GM13976 (cell line): ENCODE measurements around the gene DDX10.
A peak's percentile ranks its signal among the peaks of the same experiment; 100 is the strongest.

Experiments
- DNase-seq: peaks from one replicate; pipeline ENCODE4 v3.0.0; 2012; ENCODE audit warnings: low spot score
- in situ Hi-C: fragments of 300-500 bp; cut with MboI; formaldehyde crosslinking; loops from one replicate; pipeline ENCODE4 v1.12.0; 2022; ENCODE audit warnings: low sequenced_read_pairs, mixed read lengths, inconsistent platforms; ENCODE audit not compliant: unreplicated experiment
- TF ChIP-seq, protein P1 (sequence below): IDR thresholded peaks from 2 replicates; pipeline ENCODE4 v1.5.1; 2012; ENCODE audit warnings: borderline replicate concordance, mild to moderate bottlenecking; ENCODE audit not compliant: insufficient read depth; ENCODE audit errors: extremely low read depth, missing control alignments, control extremely low read depth

Gene DDX10

GRCh38 chr11:108624196-108624925 lies 40.5 kb upstream of the DDX10 start:
- in situ Hi-C loops, result no loop called here
- TF ChIP-seq, protein P1, sequence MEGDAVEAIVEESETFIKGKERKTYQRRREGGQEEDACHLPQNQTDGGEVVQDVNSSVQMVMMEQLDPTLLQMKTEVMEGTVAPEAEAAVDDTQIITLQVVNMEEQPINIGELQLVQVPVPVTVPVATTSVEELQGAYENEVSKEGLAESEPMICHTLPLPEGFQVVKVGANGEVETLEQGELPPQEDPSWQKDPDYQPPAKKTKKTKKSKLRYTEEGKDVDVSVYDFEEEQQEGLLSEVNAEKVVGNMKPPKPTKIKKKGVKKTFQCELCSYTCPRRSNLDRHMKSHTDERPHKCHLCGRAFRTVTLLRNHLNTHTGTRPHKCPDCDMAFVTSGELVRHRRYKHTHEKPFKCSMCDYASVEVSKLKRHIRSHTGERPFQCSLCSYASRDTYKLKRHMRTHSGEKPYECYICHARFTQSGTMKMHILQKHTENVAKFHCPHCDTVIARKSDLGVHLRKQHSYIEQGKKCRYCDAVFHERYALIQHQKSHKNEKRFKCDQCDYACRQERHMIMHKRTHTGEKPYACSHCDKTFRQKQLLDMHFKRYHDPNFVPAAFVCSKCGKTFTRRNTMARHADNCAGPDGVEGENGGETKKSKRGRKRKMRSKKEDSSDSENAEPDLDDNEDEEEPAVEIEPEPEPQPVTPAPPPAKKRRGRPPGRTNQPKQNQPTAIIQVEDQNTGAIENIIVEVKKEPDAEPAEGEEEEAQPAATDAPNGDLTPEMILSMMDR, result no peak
- peak; percentile 26 for DNase-seq

GRCh38 chr11:108628326-108628725 lies 36.5 kb upstream of the DDX10 start:
- TF ChIP-seq, protein P1, result no peak
- DNase-seq, result no peak
- in situ Hi-C loops, result loop anchor here (25.0 kb wide), 1 partner anchor 391 kb away; no protein-coding TSS in a partner anchor

DNA sequence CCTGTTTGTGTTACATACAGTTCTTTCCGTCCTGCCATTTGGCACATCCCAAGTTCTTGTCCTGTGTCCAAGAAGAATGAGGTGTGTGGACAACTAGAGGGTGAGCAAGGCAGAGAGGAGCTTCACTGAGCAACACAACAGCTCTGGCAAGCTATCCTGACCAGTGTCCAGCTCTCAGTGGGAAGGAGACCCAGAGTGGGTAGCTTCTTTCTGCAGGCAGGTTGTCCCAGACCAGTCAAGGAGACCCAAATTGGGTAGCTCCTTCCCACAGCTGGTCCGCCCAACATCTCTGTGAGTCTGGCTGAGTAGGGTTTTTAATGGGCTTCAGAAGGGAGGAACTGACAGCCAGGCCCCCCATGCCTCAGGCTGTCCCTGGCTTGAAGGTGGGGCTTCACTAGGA lies 36.1 kb upstream of the DDX10 start:
- no peak for DNase-seq
- TF ChIP-seq, protein P1, result no peak
- in situ Hi-C loops, result loop anchor here (25.0 kb wide), 1 partner anchor 392 kb away; no protein-coding TSS in a partner anchor

GRCh38 chr11:108629274-108629673 lies 35.6 kb upstream of the DDX10 start:
- TF ChIP-seq, protein P1, result no peak
- no peak for DNase-seq
- in situ Hi-C loops, result loop anchor here (25.0 kb wide), 1 partner anchor 392 kb away; no protein-coding TSS in a partner anchor

DNA sequence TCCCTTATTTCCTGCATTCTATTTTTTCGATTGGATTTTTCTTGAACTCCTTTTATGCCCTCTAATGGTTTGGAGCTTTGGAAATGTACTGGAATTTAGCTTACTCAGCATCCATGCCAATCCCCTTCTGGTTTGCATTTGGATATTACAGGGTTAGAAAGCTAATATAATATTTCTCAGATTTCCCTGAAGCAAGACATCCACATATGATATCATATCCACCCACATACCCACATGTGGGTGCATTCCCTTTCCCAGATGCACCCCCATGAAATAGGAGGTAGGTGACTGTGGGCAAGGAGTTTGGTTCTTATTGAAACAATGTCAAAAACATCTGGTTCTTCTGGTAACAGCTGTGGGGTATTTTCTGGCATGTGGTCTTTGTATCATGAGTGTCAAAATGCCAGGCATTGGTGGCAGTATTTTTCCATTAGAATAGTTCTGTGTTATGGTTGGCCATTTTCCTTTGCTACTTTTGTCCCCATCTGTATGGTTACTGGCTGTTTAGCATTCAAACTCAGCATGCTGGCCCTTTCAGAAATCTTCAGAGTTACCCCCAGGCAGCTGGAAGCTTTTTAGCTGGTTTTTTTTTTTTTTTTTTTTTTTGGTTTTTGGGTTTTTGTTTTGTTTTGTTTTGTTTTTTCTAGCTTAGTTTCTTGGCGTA lies 32.7 kb upstream of the DDX10 start:
- DNase-seq, result no peak
- in situ Hi-C loops, result loop anchor here (25.0 kb wide), 1 partner anchor 395 kb away; no protein-coding TSS in a partner anchor
- TF ChIP-seq, protein P1, result no peak

DNA sequence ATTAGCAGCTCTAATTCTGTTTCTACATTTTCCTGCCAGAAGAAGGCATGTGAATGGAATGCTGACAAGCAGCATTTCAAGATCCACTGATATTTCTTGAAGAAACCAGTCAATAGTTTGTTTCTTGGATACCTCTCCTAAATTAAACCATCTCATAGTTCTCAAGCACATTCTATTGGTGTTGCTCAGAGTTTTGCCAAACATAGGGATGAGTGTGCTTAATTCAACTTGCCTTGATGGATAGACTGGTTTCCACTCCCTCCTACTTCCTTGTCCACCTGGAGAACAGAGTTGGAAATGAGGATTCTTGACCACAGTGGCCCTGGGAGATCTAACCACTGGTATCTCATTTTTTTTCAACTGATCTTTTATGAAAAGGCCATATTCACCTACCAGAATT lies 29.8 kb upstream of the DDX10 start:
- in situ Hi-C loops, result loop anchor here (25.0 kb wide), 1 partner anchor 398 kb away; no protein-coding TSS in a partner anchor
- no peak for DNase-seq
- TF ChIP-seq, protein P1, result no peak
